ENCODE data around the gene NDUFV1.
"Not testable (repeated sequence)": the region's sequence is repeated elsewhere in the genome, so short reads cannot be mapped to it uniquely, and the experiment has no call there.

The NDUFV1 gene

DNA sequence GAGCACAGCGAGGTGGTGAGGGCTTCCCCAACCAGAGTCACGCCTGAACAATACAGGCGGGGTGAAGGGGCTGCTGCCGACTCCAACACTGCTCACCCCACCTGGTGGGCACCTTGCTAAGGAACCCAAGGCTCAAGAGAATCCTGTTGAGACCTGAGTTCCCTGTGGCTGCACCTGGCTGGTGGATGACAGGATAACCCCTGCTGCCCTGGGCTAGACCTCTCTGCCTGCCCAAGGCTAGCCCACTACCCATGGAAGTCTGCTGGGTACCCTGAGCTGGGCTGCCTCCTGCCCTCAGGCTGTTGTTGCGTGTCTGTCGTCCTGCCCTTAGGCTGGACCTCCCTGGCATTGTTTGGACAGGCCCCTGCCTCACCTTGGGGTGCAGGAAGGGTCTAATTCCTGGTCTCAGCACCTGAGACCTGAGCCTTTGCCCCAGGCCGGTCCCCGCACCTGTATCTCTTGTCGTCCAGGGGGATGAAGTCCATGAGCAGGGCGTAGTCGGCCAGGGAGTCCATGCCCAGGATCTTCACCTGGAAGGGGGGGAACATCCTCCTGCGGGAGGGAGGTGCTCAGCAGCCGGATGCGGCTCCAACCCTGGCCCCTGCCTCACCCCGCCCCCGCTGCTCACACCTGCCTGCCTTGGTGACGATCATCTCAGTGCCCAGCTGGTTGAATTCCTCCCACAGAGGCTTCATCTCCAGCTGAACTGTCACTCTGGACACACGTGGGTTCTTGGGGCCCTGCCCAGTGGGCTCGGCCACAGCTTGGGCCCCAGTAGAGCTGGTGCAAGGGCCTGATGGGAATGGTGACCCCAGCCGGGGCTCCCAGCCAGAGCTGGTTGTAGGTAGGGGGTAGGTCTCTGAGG, 27.9 kb downstream of the NDUFV1 start:
- no peak overlapping the region for H3K4me3 ChIP-seq (ENCODE audit: low read length)

GRCh38 chr11:67635231-67635521, 28.4 kb downstream of the NDUFV1 start:
- DNase-seq (ENCODE audit: low read depth, low spot score), result no peak
- no peak overlapping the region for H3K4me3 ChIP-seq (ENCODE audit: low read length)

More for the DNA sequence above, 27.9 kb downstream of the NDUFV1 start:
- DNase-seq (ENCODE audit: low read depth, low spot score), result no peak

GRCh38 chr11:67636962-67637361, 30.2 kb downstream of the NDUFV1 start:
- no peak overlapping the region for H3K4me3 ChIP-seq (ENCODE audit: low read length)
- no peak for DNase-seq (ENCODE audit: low read depth, low spot score)

DNA sequence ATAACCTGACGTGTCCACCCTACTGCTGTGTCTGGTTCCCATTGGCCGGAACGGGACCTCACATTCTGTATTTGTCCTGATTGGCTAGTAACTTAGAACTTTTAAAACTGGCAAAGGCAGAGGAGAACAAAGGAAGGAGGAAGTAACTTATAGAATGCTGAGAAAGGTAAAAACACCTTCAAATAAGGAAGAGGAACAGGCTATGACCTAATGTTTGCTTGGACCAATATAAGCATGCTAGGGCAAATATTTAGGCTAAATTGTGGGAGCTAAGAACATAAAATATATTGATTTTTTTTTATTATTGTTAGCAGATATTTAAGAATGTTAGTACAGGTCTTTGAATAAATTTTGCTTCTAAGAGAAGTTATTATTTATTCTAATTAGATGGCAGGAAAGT, 30.7 kb downstream of the NDUFV1 start:
- not testable (repeated sequence) for H3K4me3 ChIP-seq (ENCODE audit: low read length); DNase-seq (ENCODE audit: low read depth, low spot score)

DNA sequence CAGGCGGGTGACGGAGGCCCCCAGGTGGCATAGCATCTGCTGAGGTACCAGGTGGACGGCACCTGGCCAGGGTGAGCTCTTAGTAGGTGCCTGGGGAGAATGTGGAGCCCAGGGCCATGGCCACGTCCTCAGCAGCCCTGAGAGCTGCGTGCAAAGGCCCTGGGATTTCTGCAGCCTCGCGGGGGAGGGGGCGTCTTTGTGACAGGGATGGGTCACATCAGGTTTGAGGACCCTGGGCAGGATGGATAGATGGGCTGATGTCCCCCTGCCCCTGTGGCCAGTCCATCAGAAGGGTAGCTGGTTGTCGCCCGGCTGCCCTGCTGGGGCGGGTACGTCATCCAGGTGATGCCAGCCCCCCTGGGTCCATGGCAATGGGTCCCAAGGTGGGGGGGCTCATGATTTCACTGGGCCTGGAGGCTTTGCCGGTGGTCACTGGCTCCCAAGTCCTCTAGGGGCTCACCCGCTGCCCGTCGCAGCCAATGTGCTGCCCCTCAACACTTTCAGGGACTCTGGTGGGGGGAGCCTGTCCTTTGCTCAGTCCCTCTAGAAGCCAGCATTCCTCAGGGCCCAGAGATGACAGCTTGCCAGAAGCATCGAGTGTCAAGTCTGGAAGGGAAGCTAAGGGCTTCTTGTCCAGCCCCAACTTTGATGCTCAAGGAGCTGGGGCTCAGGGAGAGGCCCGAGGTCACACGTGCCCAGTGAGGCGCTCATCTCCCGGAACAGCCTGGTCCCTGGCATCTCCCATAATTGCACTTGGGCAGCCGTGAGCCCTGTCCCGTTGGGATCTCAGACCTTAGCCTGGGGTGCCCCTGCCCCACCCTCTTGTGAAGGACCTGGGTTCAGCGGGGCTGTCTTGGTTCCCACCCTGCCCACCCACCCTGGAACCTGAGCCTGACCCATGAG, 32.0 kb downstream of the NDUFV1 start:
- no peak for DNase-seq (ENCODE audit: low read depth, low spot score)
- H3K4me3 ChIP-seq (ENCODE audit: low read length), result no peak overlapping the region

DNA sequence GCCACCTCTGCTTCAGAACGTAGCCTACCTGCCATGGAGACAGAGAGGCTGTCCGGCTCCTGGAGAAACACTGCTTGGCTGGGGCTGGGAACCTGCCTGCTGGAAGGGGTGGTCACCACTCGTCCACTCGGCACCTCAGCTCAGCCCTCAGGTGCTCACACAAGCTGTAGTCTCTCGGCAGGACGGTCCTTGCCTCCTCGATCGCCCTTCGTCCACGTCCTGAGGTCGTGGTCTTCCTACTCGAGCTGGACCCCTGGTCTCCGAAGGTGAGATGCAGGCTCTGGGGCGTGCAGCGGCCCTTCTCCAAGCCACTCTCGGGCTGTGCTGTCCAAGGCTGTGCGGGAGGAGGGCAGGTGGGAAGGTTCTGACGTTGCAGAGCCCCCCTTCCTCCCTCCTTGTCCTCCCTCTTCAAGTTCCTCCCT, 32.7 kb downstream of the NDUFV1 start, which contains the start of gene TBX10:
Gene TBX10 (minus strand): TSS at position 326 of the 422 bp plus-strand sequence. CDS start 291 bp downstream, at position 35.
- no peak for DNase-seq (ENCODE audit: low read depth, low spot score)
- no peak within 1 kb of the TSS for H3K4me3 ChIP-seq (ENCODE audit: low read length)

GRCh38 chr11:67640021-67640757, 33.5 kb downstream of the NDUFV1 start:
- H3K4me3 ChIP-seq (ENCODE audit: low read length), result no peak overlapping the region
- peak; percentile 64 for DNase-seq (ENCODE audit: low read depth, low spot score)

- no peak for DNase-seq (ENCODE audit: low read depth, low spot score)
- H3K4me3 ChIP-seq (ENCODE audit: low read length), result no peak overlapping the region
These were observed 34.1 kb downstream of the NDUFV1 start for GRCh38 chr11:67640758-67641337.

DNA sequence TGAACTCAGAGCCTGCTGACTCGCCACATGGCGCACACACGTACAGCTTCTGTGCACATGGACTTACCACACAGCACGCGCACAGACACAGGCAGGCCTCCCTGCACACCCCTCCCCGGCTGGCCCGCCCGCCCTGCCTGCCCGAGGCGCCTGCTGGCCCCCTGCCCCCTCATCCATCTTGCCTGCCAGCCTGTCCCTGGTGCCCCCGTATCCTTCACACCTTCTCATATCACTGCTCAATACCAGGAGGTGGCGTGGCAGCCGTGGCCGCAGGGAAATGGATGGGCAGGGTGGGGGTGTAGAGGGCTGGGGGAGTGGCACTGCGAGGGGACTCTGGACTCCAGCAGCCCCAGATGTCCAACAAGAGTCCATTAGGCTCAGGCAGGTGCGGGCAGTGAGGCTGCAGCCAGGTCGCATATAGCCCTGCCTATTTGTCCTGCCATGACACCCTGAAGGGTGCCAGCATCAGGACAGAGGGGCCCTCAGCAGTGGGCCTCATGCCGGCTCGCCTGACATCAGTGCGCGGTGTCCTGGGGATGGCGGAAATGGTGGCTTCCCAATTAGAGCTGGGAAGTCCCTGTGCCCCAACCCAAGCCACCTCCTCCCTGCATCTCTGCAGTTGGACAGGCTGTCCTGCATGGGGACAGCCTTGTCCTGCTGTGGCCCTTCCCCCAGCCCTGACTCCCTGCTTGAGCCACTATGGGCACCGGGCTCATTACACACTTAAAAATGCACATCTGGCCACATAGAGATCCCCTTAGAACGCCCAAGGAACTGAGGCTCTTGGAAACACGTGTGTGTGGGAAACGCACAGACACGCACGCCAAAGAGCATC, 34.8 kb downstream of the NDUFV1 start:
- DNase-seq (ENCODE audit: low read depth, low spot score), result no peak
- H3K4me3 ChIP-seq (ENCODE audit: low read length), result no peak overlapping the region

GRCh38 chr11:67642173-67643120, 35.7 kb downstream of the NDUFV1 start:
- no peak for DNase-seq (ENCODE audit: low read depth, low spot score)
- no peak overlapping the region for H3K4me3 ChIP-seq (ENCODE audit: low read length)

DNA sequence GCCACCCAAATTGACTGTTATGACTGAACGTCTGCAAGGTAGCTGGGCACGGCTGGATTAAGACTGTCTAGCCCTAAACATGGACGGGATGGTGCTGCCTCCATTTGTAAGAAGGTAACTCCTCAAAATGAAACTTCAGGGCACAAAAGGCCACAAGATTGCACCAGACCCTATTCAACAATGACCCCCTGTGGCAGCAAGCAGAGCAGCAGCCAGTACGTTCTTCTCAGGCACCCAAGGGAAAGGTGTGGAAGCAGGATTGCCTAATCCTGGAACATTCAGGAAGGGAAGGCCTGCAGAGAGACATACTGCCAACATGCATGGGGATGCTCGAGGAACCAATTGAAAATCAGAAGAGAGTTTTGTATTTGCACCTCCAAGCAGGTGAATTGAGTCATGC, 37.3 kb downstream of the NDUFV1 start:
- no peak for DNase-seq (ENCODE audit: low read depth, low spot score)
- H3K4me3 ChIP-seq (ENCODE audit: low read length), result no peak overlapping the region

DNA sequence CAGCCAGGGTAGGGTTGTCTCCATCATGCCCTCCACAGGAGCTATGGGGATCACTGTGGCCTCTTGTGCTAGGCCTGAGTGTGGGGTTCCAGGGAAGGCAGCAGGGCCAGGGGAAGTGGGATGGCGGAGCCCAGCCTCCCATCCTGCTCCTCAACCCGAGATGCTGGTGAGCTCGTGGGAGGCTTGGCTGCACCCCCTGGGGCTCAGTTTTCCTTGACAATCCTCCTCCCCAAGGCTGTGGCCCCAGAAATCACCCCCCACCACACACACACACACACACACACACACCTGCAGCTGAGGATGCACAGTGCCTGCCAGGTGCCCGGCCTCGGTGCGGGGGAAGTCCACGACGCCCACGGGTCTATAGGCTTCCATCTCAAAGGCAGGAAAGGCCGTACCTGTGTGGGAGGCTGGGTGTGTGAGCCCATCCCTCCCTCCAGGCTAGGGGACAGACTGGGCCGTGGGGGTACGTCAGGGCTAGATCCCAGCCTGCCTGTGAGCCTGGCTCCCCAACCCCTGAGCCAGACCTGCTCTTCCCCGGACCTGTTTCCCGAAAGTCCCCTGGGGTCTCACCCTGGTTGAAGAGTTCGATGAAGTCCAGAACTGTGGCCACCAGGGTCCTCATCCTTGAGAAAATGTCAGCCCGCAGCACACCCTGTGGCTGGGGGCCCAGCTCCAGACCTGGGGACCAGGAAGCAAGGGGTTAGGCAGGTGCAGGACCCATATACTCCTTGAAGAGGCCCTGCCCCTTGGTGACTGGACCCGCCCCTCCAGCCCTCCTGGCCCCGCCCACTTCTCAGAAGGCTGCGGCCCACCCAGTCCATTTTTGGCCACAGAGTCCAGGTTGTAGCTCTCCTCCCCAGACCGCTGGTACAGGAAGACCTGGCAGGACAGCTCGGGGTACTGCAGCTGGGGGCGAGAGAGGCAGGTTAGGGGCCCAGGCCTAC, 38.0 kb downstream of the NDUFV1 start:
- DNase-seq (ENCODE audit: low read depth, low spot score), result no peak
- no peak overlapping the region for H3K4me3 ChIP-seq (ENCODE audit: low read length)

GRCh38 chr11:67645521-67646461, 39.1 kb downstream of the NDUFV1 start:
- no peak for DNase-seq (ENCODE audit: low read depth, low spot score)
- no peak overlapping the region for H3K4me3 ChIP-seq (ENCODE audit: low read length)

DNA sequence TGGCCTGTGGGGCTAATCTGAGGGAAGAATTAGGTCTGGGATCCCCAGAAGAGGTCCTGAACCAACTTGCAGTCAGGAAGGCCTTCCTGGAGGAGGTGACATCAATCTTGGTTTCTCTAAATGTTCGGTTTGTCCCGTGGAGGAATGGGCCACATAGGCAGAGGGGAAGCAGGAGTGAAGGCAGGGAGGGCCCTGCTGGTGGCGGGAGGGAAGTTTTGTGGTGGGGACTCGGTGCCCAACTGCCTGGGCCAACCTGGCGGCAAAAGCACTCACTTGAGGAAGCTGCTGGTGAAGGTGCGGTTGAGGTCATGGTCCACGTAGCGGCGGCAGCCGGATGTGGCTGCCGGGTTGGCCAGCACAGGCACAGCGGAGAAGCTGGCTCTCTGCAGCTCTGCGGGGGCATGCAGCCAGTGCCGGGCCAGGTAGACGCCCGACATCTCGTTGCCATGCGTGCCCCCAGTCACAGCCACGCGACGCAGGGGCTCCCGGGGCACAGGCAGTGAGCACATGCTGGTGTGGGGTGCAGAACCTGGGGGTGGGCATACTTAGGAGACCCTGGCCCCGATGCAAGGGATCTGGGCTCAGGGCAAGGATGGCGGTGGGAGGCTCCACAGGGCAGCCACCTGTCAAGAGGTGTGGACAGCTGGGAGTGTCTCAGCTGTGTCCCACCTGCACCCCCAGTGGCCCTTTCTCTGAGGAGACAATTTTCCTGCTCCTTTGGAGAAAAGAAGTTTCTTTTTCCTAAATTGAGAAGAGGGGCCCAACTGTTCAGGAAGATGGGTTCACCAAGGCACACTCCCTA, 40.0 kb downstream of the NDUFV1 start:
- DNase-seq (ENCODE audit: low read depth, low spot score), result peak; percentile 77
- no peak overlapping the region for H3K4me3 ChIP-seq (ENCODE audit: low read length)
